Measurements from ENCODE around the gene MYF5.
"Not testable (repeated sequence)": the region's sequence is repeated elsewhere in the genome, so short reads cannot be mapped to it uniquely, and the experiment has no call there.

The MYF5 gene

GRCh38 chr12:80716696-80717469 lies at the start of gene MYF5:
Gene MYF5, plus strand, starts transcription at chr12:80716912. Its CDS starts 152 bp downstream, at chr12:80717064.
- no peak within 1 kb of the TSS for H3K27ac ChIP-seq (ENCODE audit: low read length)

GRCh38 chr12:80670214-80670613 lies 46.5 kb upstream of the MYF5 start:
- no peaks in the 10 kb centered on the region for H3K9me3 ChIP-seq (ENCODE audit: insufficient read depth, low read depth, low read length)
- H3K4me3 ChIP-seq (ENCODE audit: low read length), result no peak overlapping the region
- no peaks in the 10 kb centered on the region for H3K4me1 ChIP-seq (ENCODE audit: insufficient read depth, low read length)
- H3K9ac ChIP-seq (ENCODE audit: low read depth, low read length), result no peak overlapping the region
- no peaks in the 10 kb centered on the region for H3K27me3 ChIP-seq (ENCODE audit: insufficient read depth, low read length)
- H3K27ac ChIP-seq (ENCODE audit: low read length), result no peak overlapping the region
- no peaks in the 10 kb centered on the region for H3K36me3 ChIP-seq (ENCODE audit: insufficient read depth, low read depth, low read length)

More at GRCh38 chr12:80716696-80717469, at the start of gene MYF5:
- peak within 1 kb of the TSS; percentile 1; the same call in 1 of the 2 replicates for H3K4me3 ChIP-seq (ENCODE audit: low read length)
- H3K36me3 ChIP-seq (ENCODE audit: insufficient read depth, low read depth, low read length), result no peaks in the 10 kb centered on the region
- H3K4me1 ChIP-seq (ENCODE audit: insufficient read depth, low read length), result peaks cover 28% of the 10 kb centered on the region
- H3K9ac ChIP-seq (ENCODE audit: low read depth, low read length), result no peak within 1 kb of the TSS
- H3K9me3 ChIP-seq (ENCODE audit: insufficient read depth, low read depth, low read length), result no peaks in the 10 kb centered on the region
- H3K27me3 ChIP-seq (ENCODE audit: insufficient read depth, low read length), result peaks cover 20% of the 10 kb centered on the region; the same call in 1 of the 2 replicates

- not testable (repeated sequence) for H3K4me3 ChIP-seq (ENCODE audit: low read length); H3K4me1 ChIP-seq (ENCODE audit: insufficient read depth, low read length); H3K27me3 ChIP-seq (ENCODE audit: insufficient read depth, low read length); H3K27ac ChIP-seq (ENCODE audit: low read length); H3K36me3 ChIP-seq (ENCODE audit: insufficient read depth, low read depth, low read length); H3K9me3 ChIP-seq (ENCODE audit: insufficient read depth, low read depth, low read length); H3K9ac ChIP-seq (ENCODE audit: low read depth, low read length)
These were observed 40.6 kb upstream of the MYF5 start for GRCh38 chr12:80676042-80676636.

GRCh38 chr12:80676856-80677255 lies 39.9 kb upstream of the MYF5 start:
- no peaks in the 10 kb centered on the region for H3K4me1 ChIP-seq (ENCODE audit: insufficient read depth, low read length)
- no peaks in the 10 kb centered on the region for H3K27me3 ChIP-seq (ENCODE audit: insufficient read depth, low read length)
- H3K9ac ChIP-seq (ENCODE audit: low read depth, low read length), result no peak overlapping the region
- no peaks in the 10 kb centered on the region for H3K9me3 ChIP-seq (ENCODE audit: insufficient read depth, low read depth, low read length)
- no peaks in the 10 kb centered on the region for H3K36me3 ChIP-seq (ENCODE audit: insufficient read depth, low read depth, low read length)
- no peak overlapping the region for H3K4me3 ChIP-seq (ENCODE audit: low read length)
- no peak overlapping the region for H3K27ac ChIP-seq (ENCODE audit: low read length)

GRCh38 chr12:80677994-80678393 lies 38.7 kb upstream of the MYF5 start:
- Histone ChIP-seq H3K4me3 (ENCODE audit: low read length) (no peak overlapping the region), H3K9me3 (ENCODE audit: insufficient read depth, low read depth, low read length) (no peaks in the 10 kb centered on the region), H3K9ac (ENCODE audit: low read depth, low read length) (no peak overlapping the region)

DNA sequence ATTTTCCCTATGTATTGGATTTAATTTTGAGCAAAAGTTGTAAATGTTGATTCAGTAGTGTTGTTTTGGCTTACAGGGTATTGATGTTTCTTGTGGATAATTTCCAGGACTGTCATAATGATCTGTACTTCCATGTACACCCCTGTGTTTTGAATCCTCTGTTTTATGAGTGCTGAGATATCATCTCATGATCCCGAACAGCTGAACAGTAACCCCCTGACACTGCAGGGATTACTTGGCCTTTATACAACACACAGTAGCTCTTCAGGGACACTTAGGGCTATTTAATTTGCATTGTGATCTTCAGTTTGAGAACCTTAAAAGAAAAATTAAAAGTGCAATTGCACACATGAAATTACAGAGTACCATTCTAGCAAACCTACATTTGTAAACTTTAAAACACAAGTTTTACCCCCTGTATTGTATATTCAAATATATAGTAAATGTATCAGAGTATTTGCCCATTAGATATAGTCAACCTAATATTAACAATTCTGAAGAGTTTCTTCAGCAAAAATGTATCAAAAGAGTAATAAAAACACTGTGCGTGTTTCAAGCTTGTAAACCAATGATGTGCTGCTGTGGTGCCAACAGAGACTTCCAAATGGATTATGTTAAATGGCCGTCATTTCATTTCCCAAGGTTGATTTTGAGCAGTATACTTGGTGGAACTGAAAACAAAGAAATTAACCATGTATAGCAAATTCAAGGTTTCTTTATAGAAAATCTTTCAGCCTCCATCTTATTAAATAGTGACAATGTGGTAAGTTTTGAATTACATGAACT lies 37.2 kb upstream of the MYF5 start:
- H3K36me3 ChIP-seq (ENCODE audit: insufficient read depth, low read depth, low read length), result no peaks in the 10 kb centered on the region
- no peaks in the 10 kb centered on the region for H3K9me3 ChIP-seq (ENCODE audit: insufficient read depth, low read depth, low read length)
- peaks cover 7% of the 10 kb centered on the region; the same call in 1 of the 2 replicates for H3K4me1 ChIP-seq (ENCODE audit: insufficient read depth, low read length)
- H3K27me3 ChIP-seq (ENCODE audit: insufficient read depth, low read length), result no peaks in the 10 kb centered on the region
- no peak overlapping the region for H3K27ac ChIP-seq (ENCODE audit: low read length)
- no peak overlapping the region for H3K4me3 ChIP-seq (ENCODE audit: low read length)
- H3K9ac ChIP-seq (ENCODE audit: low read depth, low read length), result no peak overlapping the region

More at GRCh38 chr12:80677994-80678393, 38.7 kb upstream of the MYF5 start:
- H3K4me1 ChIP-seq (ENCODE audit: insufficient read depth, low read length), result no peaks in the 10 kb centered on the region; the same call in 1 of the 2 replicates
- no peak overlapping the region for H3K27ac ChIP-seq (ENCODE audit: low read length)
- H3K36me3 ChIP-seq (ENCODE audit: insufficient read depth, low read depth, low read length), result no peaks in the 10 kb centered on the region
- H3K27me3 ChIP-seq (ENCODE audit: insufficient read depth, low read length), result no peaks in the 10 kb centered on the region

DNA sequence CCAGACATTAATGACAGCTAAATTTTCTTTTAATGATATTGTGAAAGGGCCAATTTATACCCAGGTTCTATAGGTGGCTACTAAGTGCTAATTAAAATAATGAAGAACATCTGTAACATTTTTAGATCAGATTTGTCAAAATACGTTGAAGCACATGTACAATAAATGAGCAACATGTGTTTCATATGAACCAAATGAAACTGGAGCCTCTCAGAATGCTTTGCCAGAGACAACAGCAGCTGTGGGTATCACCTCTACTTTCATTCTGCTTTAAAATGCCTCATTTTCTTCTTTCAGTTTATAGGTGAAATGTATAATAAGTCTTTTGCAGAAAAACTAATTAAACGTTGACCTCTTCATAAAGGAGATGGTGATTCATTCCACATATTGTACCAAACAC lies 35.4 kb upstream of the MYF5 start:
- Histone ChIP-seq H3K27me3 (ENCODE audit: insufficient read depth, low read length) (no peaks in the 10 kb centered on the region), H3K4me3 (ENCODE audit: low read length) (no peak overlapping the region), H3K27ac (ENCODE audit: low read length) (no peak overlapping the region), H3K9me3 (ENCODE audit: insufficient read depth, low read depth, low read length) (no peaks in the 10 kb centered on the region), H3K4me1 (ENCODE audit: insufficient read depth, low read length) (peaks cover 9% of the 10 kb centered on the region; the same call in 1 of the 2 replicates), H3K9ac (ENCODE audit: low read depth, low read length) (no peak overlapping the region), H3K36me3 (ENCODE audit: insufficient read depth, low read depth, low read length) (no peaks in the 10 kb centered on the region)

DNA sequence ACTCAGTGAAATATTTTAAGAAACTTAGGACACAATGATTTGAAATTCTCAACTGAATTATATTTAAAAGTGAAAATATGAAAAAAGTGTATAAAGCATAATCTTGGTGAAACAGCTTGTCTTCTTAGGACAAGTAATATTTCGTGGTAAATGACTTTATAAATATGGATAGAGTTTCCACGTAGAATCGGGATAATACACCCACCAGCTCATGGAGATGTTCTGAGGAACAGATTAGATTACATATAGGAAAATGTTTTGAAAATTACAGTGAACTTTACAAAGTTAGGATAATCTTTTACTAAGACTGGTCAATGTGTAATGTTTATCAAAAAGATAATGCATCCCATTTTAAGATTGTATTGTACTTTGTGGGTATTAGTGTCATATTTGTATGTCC lies 34.9 kb upstream of the MYF5 start:
- no peaks in the 10 kb centered on the region for H3K9me3 ChIP-seq (ENCODE audit: insufficient read depth, low read depth, low read length)
- no peak overlapping the region for H3K4me3 ChIP-seq (ENCODE audit: low read length)
- no peaks in the 10 kb centered on the region for H3K36me3 ChIP-seq (ENCODE audit: insufficient read depth, low read depth, low read length)
- no peaks in the 10 kb centered on the region for H3K27me3 ChIP-seq (ENCODE audit: insufficient read depth, low read length)
- H3K4me1 ChIP-seq (ENCODE audit: insufficient read depth, low read length), result peaks cover 9% of the 10 kb centered on the region; the same call in 1 of the 2 replicates
- no peak overlapping the region for H3K9ac ChIP-seq (ENCODE audit: low read depth, low read length)
- H3K27ac ChIP-seq (ENCODE audit: low read length), result no peak overlapping the region

GRCh38 chr12:80684077-80684495 lies 32.6 kb upstream of the MYF5 start:
- Histone ChIP-seq H3K9me3 (ENCODE audit: insufficient read depth, low read depth, low read length) (no peaks in the 10 kb centered on the region), H3K27me3 (ENCODE audit: insufficient read depth, low read length) (no peaks in the 10 kb centered on the region), H3K27ac (ENCODE audit: low read length) (peak overlapping the region; percentile 53), H3K9ac (ENCODE audit: low read depth, low read length) (peak overlapping the region; percentile 55; the same call in 1 of the 2 replicates), H3K4me3 (ENCODE audit: low read length) (peak overlapping the region; percentile 26; the same call in 1 of the 2 replicates), H3K4me1 (ENCODE audit: insufficient read depth, low read length) (peaks cover 9% of the 10 kb centered on the region; the same call in 1 of the 2 replicates), H3K36me3 (ENCODE audit: insufficient read depth, low read depth, low read length) (no peaks in the 10 kb centered on the region)

- no peak overlapping the region for H3K9ac ChIP-seq (ENCODE audit: low read depth, low read length)
- no peak overlapping the region for H3K27ac ChIP-seq (ENCODE audit: low read length)
- no peaks in the 10 kb centered on the region for H3K36me3 ChIP-seq (ENCODE audit: insufficient read depth, low read depth, low read length)
- no peaks in the 10 kb centered on the region for H3K27me3 ChIP-seq (ENCODE audit: insufficient read depth, low read length)
- H3K9me3 ChIP-seq (ENCODE audit: insufficient read depth, low read depth, low read length), result no peaks in the 10 kb centered on the region
- no peaks in the 10 kb centered on the region for H3K4me1 ChIP-seq (ENCODE audit: insufficient read depth, low read length)
- no peak overlapping the region for H3K4me3 ChIP-seq (ENCODE audit: low read length)
These were observed 26.6 kb upstream of the MYF5 start for GRCh38 chr12:80690090-80690489.

DNA sequence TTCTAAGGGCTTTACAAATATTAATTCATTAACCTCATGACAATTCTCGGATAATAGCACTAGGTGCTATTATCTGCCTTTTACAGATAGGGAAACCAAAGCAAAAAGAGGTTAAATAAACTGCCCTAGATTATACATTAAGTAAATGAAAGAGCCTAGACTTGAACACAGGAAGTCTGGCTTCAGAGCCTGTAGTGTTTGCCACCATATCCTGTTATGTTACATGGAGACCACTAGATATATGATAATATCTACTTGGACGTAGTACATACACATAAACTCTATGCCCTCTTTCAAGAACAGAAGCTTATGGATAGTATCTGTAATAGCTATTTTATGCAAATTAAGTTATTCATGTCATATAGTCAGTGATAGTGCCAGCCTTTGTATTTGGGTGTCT lies 26.2 kb upstream of the MYF5 start:
- no peaks in the 10 kb centered on the region for H3K36me3 ChIP-seq (ENCODE audit: insufficient read depth, low read depth, low read length)
- H3K9ac ChIP-seq (ENCODE audit: low read depth, low read length), result no peak overlapping the region
- H3K4me1 ChIP-seq (ENCODE audit: insufficient read depth, low read length), result no peaks in the 10 kb centered on the region
- H3K4me3 ChIP-seq (ENCODE audit: low read length), result no peak overlapping the region
- no peaks in the 10 kb centered on the region for H3K9me3 ChIP-seq (ENCODE audit: insufficient read depth, low read depth, low read length)
- no peak overlapping the region for H3K27ac ChIP-seq (ENCODE audit: low read length)
- no peaks in the 10 kb centered on the region for H3K27me3 ChIP-seq (ENCODE audit: insufficient read depth, low read length)
